HepG2 (cell line): Measurements from ENCODE around the gene DGKG.

Experiments used
- CEBPB ChIP-seq: IDR thresholded peaks from 2 replicates; pipeline ENCODE4 v1.6.1; 2011; ENCODE audit warnings: low read depth, low read length, improper control_type of control experiment, borderline replicate concordance
- ELF1 ChIP-seq: sonication (generic); formaldehyde crosslinking; IDR thresholded peaks from 2 replicates; pipeline ENCODE4 v1.4.0; 2020; ENCODE audit warnings: missing genetic modification reagents
- EZH2 ChIP-seq: conservative IDR thresholded peaks from 2 replicates; pipeline ENCODE4 v1.6.1; 2012; ENCODE audit warnings: mild to moderate bottlenecking, low read depth, low read length, moderate library complexity
- MAFK ChIP-seq, 2 experiments: IDR thresholded peaks in 1 of 2; conservative IDR thresholded peaks in 1 of 2; 2 replicates each; pipeline ENCODE4 v1.6.1; 2011; ENCODE audit warnings: improper control_type of control experiment in 2 of 2, low read length in 2 of 2
- TF ChIP-seq, protein P1 (sequence below): sonication (generic); formaldehyde crosslinking; IDR thresholded peaks from 2 replicates; pipeline ENCODE4 v1.4.0; 2020; ENCODE audit warnings: mild to moderate bottlenecking, missing genetic modification reagents
- TF ChIP-seq, protein P2 (sequence below): sonication (generic); formaldehyde crosslinking; IDR thresholded peaks from 2 replicates; pipeline ENCODE4 v1.5.1; 2020; ENCODE audit warnings: missing genetic modification reagents, mild to moderate bottlenecking, borderline replicate concordance
- TF ChIP-seq, protein P3 (sequence below): sonication (generic); formaldehyde crosslinking; IDR thresholded peaks from 2 replicates; pipeline ENCODE4 v1.5.0; 2020; ENCODE audit warnings: mild to moderate bottlenecking, missing genetic modification reagents, moderate library complexity

DNA sequence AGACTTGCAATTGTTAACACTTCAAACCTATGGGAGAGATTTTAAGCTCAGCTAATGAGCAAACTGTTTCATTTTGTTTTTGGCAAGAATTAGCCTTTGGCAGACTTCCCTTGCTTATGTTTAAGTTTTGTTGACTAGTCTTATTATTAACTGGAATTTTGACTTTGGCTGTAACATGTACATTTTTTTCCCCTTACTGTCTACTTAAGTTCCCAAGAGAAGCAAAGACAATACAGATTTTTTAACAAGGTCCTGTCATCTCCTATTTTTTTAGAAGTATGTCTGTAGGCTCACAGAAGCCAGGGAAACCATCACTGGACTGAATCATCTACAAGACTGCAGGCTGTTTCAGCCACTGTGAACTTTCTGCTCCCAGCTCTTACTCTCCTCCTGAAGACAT, 74.3 kb downstream of the DGKG start:
- TF ChIP-seq CEBPB (no peak), MAFK (conservative IDR thresholded peaks at IDR 0.05 in 1 of 2, IDR thresholded peaks at IDR 0.05 in 1 of 2; ENCODE audit: low read length in 2 of 2) (no peak), EZH2 (no peak), ELF1 (no peak)
- TF ChIP-seq, protein P1, sequence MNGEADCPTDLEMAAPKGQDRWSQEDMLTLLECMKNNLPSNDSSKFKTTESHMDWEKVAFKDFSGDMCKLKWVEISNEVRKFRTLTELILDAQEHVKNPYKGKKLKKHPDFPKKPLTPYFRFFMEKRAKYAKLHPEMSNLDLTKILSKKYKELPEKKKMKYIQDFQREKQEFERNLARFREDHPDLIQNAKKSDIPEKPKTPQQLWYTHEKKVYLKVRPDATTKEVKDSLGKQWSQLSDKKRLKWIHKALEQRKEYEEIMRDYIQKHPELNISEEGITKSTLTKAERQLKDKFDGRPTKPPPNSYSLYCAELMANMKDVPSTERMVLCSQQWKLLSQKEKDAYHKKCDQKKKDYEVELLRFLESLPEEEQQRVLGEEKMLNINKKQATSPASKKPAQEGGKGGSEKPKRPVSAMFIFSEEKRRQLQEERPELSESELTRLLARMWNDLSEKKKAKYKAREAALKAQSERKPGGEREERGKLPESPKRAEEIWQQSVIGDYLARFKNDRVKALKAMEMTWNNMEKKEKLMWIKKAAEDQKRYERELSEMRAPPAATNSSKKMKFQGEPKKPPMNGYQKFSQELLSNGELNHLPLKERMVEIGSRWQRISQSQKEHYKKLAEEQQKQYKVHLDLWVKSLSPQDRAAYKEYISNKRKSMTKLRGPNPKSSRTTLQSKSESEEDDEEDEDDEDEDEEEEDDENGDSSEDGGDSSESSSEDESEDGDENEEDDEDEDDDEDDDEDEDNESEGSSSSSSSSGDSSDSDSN (CRISPR knock-in tag), result no peak
- TF ChIP-seq, protein P2, sequence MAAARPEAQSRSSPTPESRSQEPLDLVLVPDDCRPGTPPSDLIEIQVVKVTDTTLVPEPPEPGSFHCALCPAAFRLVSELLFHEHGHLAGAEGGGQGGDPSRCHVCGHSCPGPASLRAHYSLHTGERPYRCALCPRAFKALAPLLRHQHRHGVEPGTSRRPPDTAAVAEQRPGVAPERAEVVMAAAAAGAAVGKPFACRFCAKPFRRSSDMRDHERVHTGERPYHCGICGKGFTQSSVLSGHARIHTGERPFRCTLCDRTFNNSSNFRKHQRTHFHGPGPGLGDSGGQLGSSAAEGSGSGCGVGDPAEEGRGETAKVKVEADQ (CRISPR knock-in tag), result no peak
- TF ChIP-seq, protein P3, sequence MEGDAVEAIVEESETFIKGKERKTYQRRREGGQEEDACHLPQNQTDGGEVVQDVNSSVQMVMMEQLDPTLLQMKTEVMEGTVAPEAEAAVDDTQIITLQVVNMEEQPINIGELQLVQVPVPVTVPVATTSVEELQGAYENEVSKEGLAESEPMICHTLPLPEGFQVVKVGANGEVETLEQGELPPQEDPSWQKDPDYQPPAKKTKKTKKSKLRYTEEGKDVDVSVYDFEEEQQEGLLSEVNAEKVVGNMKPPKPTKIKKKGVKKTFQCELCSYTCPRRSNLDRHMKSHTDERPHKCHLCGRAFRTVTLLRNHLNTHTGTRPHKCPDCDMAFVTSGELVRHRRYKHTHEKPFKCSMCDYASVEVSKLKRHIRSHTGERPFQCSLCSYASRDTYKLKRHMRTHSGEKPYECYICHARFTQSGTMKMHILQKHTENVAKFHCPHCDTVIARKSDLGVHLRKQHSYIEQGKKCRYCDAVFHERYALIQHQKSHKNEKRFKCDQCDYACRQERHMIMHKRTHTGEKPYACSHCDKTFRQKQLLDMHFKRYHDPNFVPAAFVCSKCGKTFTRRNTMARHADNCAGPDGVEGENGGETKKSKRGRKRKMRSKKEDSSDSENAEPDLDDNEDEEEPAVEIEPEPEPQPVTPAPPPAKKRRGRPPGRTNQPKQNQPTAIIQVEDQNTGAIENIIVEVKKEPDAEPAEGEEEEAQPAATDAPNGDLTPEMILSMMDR (CRISPR knock-in tag), result no peak
